ENCODE results near the gene PNPLA5. TPM values are rescaled to one million over a fixed set of nuclear protein-coding genes. Genes with fewer than 3 reads are reported as not detected.

PNPLA5 gene
- total and polyA plus RNA-seq, 4 donors: not detected

DNA sequence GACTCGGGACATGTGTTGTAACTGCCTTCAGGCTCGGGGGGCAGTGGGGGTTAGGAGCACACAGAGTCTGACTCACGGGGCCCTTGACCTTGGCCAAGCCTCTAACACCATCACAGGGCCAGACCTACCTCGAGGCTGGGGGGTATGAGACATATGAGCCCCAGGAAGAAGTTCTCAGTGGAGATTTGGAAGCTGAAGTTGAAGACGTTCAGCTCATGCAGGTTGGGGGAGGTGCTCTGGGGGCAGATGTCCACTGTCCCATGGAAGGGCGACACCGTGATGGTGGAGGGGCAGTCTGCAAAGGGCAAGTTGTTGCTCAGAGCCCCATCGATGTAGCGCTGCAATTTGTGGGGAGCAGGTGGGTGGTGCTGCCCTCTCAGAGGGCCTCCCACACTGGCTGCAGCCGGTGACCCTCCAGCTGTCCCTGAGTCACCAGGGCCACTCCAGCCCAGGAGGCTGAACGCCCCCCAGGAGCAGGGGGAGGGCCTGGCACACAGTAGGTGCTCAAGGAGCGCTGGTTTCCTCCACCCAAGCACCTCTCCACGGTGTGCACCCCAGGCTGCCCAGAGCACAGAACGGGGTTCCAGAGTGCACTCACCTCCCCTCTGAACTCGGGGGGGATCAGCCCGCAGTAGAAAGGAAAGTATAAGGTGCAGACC is 2.5 kb downstream of the PNPLA5 start:
- no peaks in the 10 kb centered on the region for H3K9me3 ChIP-seq (ENCODE audit: control insufficient read depth in 4 of 4, low read length in 3 of 4)
- peaks cover 0 to 10% (median 5%) of the 10 kb centered on the region in 4 donors for H3K4me1 ChIP-seq (ENCODE audit: control insufficient read depth in 4 of 4, insufficient read depth in 4 of 4, low read length in 3 of 4)
- no peak for DNase-seq (ENCODE audit: low spot score)
- no peak overlapping the region for H3K9ac ChIP-seq (ENCODE audit: low read depth in 1 of 2, low read length in 2 of 2)
- no peak overlapping the region for H3K4me3 ChIP-seq (ENCODE audit: low read depth in 1 of 3, low read length in 3 of 3)
- no peak for TF ChIP-seq JUND (IDR thresholded peaks at IDR 0.05)
- TF ChIP-seq NR2F2 (IDR thresholded peaks at IDR 0.05): no peak
- TF ChIP-seq FOXA2 (IDR thresholded peaks at IDR 0.05): no peak
- TF ChIP-seq, protein P1, sequence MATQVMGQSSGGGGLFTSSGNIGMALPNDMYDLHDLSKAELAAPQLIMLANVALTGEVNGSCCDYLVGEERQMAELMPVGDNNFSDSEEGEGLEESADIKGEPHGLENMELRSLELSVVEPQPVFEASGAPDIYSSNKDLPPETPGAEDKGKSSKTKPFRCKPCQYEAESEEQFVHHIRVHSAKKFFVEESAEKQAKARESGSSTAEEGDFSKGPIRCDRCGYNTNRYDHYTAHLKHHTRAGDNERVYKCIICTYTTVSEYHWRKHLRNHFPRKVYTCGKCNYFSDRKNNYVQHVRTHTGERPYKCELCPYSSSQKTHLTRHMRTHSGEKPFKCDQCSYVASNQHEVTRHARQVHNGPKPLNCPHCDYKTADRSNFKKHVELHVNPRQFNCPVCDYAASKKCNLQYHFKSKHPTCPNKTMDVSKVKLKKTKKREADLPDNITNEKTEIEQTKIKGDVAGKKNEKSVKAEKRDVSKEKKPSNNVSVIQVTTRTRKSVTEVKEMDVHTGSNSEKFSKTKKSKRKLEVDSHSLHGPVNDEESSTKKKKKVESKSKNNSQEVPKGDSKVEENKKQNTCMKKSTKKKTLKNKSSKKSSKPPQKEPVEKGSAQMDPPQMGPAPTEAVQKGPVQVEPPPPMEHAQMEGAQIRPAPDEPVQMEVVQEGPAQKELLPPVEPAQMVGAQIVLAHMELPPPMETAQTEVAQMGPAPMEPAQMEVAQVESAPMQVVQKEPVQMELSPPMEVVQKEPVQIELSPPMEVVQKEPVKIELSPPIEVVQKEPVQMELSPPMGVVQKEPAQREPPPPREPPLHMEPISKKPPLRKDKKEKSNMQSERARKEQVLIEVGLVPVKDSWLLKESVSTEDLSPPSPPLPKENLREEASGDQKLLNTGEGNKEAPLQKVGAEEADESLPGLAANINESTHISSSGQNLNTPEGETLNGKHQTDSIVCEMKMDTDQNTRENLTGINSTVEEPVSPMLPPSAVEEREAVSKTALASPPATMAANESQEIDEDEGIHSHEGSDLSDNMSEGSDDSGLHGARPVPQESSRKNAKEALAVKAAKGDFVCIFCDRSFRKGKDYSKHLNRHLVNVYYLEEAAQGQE (IDR thresholded peaks at IDR 0.05): no peak
- H3K27ac ChIP-seq (ENCODE audit: low read depth in 1 of 2, low read length in 2 of 2): no peak overlapping the region
- H3K27me3 ChIP-seq (ENCODE audit: control insufficient read depth in 4 of 4, insufficient read depth in 4 of 4, low read length in 3 of 4): peaks cover 0 to 6% (median 1%) of the 10 kb centered on the region in 4 donors
- H3K36me3 ChIP-seq (ENCODE audit: control insufficient read depth in 4 of 4, insufficient read depth in 3 of 4, low read depth in 1 of 4, low read length in 3 of 4): no peaks in the 10 kb centered on the region
- WGBS: 74% methylated on average over 16 of the region's 16 CpGs

DNA sequence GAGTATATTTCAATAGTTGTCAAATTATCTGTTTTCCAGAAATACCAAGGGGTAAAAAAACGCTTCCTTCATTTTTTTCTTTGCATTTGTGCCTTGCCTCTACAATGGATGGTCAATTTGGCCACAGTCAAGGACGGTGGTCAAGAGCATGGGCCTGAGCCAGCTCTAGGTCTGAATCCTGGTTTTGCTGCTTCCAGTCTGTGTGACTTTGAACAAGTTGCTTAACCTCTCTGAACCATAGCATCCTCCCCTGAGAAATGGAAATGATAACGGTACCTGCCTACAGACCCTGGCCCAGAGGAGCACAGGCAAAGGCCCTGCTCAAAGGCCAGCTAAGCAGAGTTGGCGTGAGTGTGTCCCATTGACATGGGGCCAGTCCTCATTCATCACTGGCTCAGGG is 3.1 kb downstream of the PNPLA5 start:
- DNase-seq (ENCODE audit: low spot score): no peak
- H3K27me3 ChIP-seq (ENCODE audit: control insufficient read depth in 4 of 4, insufficient read depth in 4 of 4, low read length in 3 of 4): peaks cover 0 to 6% (median 1%) of the 10 kb centered on the region in 4 donors
- H3K36me3 ChIP-seq (ENCODE audit: control insufficient read depth in 4 of 4, insufficient read depth in 3 of 4, low read depth in 1 of 4, low read length in 3 of 4): no peaks in the 10 kb centered on the region
- WGBS: 73% methylated on average over 4 of the region's 4 CpGs
- no peak for TF ChIP-seq RXRA (IDR thresholded peaks at IDR 0.05)
- TF ChIP-seq TAF1 (conservative IDR thresholded peaks at IDR 0.05): no peak
- TF ChIP-seq FOXA2 (IDR thresholded peaks at IDR 0.05): no peak
- no peak for TF ChIP-seq FOXA1 (IDR thresholded peaks at IDR 0.05)
- no peak for TF ChIP-seq YY1 (IDR thresholded peaks at IDR 0.05)
- TF ChIP-seq, protein P2, sequence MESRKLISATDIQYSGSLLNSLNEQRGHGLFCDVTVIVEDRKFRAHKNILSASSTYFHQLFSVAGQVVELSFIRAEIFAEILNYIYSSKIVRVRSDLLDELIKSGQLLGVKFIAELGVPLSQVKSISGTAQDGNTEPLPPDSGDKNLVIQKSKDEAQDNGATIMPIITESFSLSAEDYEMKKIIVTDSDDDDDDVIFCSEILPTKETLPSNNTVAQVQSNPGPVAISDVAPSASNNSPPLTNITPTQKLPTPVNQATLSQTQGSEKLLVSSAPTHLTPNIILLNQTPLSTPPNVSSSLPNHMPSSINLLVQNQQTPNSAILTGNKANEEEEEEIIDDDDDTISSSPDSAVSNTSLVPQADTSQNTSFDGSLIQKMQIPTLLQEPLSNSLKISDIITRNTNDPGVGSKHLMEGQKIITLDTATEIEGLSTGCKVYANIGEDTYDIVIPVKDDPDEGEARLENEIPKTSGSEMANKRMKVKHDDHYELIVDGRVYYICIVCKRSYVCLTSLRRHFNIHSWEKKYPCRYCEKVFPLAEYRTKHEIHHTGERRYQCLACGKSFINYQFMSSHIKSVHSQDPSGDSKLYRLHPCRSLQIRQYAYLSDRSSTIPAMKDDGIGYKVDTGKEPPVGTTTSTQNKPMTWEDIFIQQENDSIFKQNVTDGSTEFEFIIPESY (IDR thresholded peaks at IDR 0.05): no peak
- TF ChIP-seq HNF4G (IDR thresholded peaks at IDR 0.05): no peak
- no peak for TF ChIP-seq JUND (IDR thresholded peaks at IDR 0.05)
- TF ChIP-seq, protein P1 (IDR thresholded peaks at IDR 0.05): no peak
- TF ChIP-seq HNF4A (conservative IDR thresholded peaks at IDR 0.05): no peak
- TF ChIP-seq, protein P3, sequence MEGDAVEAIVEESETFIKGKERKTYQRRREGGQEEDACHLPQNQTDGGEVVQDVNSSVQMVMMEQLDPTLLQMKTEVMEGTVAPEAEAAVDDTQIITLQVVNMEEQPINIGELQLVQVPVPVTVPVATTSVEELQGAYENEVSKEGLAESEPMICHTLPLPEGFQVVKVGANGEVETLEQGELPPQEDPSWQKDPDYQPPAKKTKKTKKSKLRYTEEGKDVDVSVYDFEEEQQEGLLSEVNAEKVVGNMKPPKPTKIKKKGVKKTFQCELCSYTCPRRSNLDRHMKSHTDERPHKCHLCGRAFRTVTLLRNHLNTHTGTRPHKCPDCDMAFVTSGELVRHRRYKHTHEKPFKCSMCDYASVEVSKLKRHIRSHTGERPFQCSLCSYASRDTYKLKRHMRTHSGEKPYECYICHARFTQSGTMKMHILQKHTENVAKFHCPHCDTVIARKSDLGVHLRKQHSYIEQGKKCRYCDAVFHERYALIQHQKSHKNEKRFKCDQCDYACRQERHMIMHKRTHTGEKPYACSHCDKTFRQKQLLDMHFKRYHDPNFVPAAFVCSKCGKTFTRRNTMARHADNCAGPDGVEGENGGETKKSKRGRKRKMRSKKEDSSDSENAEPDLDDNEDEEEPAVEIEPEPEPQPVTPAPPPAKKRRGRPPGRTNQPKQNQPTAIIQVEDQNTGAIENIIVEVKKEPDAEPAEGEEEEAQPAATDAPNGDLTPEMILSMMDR (IDR thresholded peaks at IDR 0.05; ENCODE audit: low read depth, low read length, missing input control): no peak
- no peak for TF ChIP-seq SP1 (IDR thresholded peaks at IDR 0.05)
- TF ChIP-seq, protein P4, sequence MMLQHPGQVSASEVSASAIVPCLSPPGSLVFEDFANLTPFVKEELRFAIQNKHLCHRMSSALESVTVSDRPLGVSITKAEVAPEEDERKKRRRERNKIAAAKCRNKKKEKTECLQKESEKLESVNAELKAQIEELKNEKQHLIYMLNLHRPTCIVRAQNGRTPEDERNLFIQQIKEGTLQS (IDR thresholded peaks at IDR 0.05): no peak
- TF ChIP-seq GABPA (IDR thresholded peaks at IDR 0.05 in 1 of 2, conservative IDR thresholded peaks at IDR 0.05 in 1 of 2): no peak
- no peak for TF ChIP-seq RAD21 (IDR thresholded peaks at IDR 0.05)
- no peak for TF ChIP-seq EGR1 (IDR thresholded peaks at IDR 0.05; ENCODE audit: low read depth in 2 of 2)
- H3K9me3 ChIP-seq (ENCODE audit: control insufficient read depth in 4 of 4, low read length in 3 of 4): no peaks in the 10 kb centered on the region
- H3K4me3 ChIP-seq (ENCODE audit: low read depth in 1 of 3, low read length in 3 of 3): no peak overlapping the region
- H3K9ac ChIP-seq (ENCODE audit: low read depth in 1 of 2, low read length in 2 of 2): no peak overlapping the region
- peaks cover 0 to 10% (median 5%) of the 10 kb centered on the region in 4 donors for H3K4me1 ChIP-seq (ENCODE audit: control insufficient read depth in 4 of 4, insufficient read depth in 4 of 4, low read length in 3 of 4)
- no peak overlapping the region for H3K27ac ChIP-seq (ENCODE audit: low read depth in 1 of 2, low read length in 2 of 2)

All from liver (tissue), 9 donors.